ENCODE data around the gene NGFR. TPM values are rescaled to one million over a fixed set of nuclear protein-coding genes. Genes with fewer than 3 reads are reported as not detected.

NGFR gene
- total RNA-seq, 4 donors from 2014 or later: 1.8 to 47.9 (median 9.9) TPM

- H3K36me3 ChIP-seq: no peaks in the 10 kb centered on the region
- DNase-seq: no peak
- intact Hi-C loops (cut with DNase I; ENCODE audit: low total_unique reads): no loop called here
- H3K27me3 ChIP-seq: no peaks in the 10 kb centered on the region
- no peak overlapping the region for H3K4me3 ChIP-seq
- TF ChIP-seq, protein P1, sequence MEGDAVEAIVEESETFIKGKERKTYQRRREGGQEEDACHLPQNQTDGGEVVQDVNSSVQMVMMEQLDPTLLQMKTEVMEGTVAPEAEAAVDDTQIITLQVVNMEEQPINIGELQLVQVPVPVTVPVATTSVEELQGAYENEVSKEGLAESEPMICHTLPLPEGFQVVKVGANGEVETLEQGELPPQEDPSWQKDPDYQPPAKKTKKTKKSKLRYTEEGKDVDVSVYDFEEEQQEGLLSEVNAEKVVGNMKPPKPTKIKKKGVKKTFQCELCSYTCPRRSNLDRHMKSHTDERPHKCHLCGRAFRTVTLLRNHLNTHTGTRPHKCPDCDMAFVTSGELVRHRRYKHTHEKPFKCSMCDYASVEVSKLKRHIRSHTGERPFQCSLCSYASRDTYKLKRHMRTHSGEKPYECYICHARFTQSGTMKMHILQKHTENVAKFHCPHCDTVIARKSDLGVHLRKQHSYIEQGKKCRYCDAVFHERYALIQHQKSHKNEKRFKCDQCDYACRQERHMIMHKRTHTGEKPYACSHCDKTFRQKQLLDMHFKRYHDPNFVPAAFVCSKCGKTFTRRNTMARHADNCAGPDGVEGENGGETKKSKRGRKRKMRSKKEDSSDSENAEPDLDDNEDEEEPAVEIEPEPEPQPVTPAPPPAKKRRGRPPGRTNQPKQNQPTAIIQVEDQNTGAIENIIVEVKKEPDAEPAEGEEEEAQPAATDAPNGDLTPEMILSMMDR (IDR thresholded peaks at IDR 0.05): no peak
- TF ChIP-seq POLR2A (IDR thresholded peaks at IDR 0.05): no peak
- no peaks in the 10 kb centered on the region for H3K9me3 ChIP-seq
- H3K4me1 ChIP-seq: no peaks in the 10 kb centered on the region
- no peak overlapping the region for H3K27ac ChIP-seq
Observed at GRCh38 chr17:49480836-49481615, 14.1 kb upstream of the NGFR start.

GRCh38 chr17:49482144-49482817 lies 12.8 kb upstream of the NGFR start:
- DNase-seq: no peak
- Histone ChIP-seq H3K27me3 (no peaks in the 10 kb centered on the region), H3K4me3 (no peak overlapping the region), H3K4me1 (no peaks in the 10 kb centered on the region), H3K36me3 (no peaks in the 10 kb centered on the region), H3K9me3 (no peaks in the 10 kb centered on the region), H3K27ac (no peak overlapping the region)
- TF ChIP-seq, protein P1 (IDR thresholded peaks at IDR 0.05): no peak
- TF ChIP-seq POLR2A (IDR thresholded peaks at IDR 0.05): no peak
- intact Hi-C loops (cut with DNase I; ENCODE audit: low total_unique reads): no loop called here

GRCh38 chr17:49483599-49484509 lies 11.2 kb upstream of the NGFR start:
- DNase-seq: no peak
- no peaks in the 10 kb centered on the region for H3K4me1 ChIP-seq
- H3K36me3 ChIP-seq: no peaks in the 10 kb centered on the region
- H3K4me3 ChIP-seq: no peak overlapping the region
- intact Hi-C loops (cut with DNase I; ENCODE audit: low total_unique reads): no loop called here
- TF ChIP-seq, protein P1 (IDR thresholded peaks at IDR 0.05): no peak
- no peak for TF ChIP-seq POLR2A (IDR thresholded peaks at IDR 0.05)
- H3K27me3 ChIP-seq: no peaks in the 10 kb centered on the region
- H3K27ac ChIP-seq: no peak overlapping the region
- H3K9me3 ChIP-seq: no peaks in the 10 kb centered on the region

DNA sequence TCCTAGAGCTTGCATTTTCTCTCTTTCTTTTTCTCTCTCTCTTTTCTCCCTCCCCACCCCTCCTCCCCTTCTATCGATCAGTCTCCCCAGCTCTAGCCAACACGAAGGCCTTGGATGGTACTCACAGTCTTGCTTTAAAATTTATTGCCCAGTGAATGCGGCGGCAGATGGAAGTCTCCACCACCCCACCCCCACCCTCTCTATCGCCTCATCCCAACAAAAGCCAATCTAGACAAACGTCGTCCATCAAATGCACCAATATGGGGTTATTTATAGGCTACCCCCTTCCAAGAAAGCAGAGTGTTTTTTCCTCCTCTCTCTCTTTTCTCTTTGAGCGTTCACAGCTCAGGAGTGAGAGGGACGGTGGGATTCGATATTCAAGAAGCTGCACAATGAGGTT lies 10.5 kb upstream of the NGFR start:
- H3K4me3 ChIP-seq: no peak overlapping the region
- no peaks in the 10 kb centered on the region for H3K27me3 ChIP-seq
- H3K4me1 ChIP-seq: no peaks in the 10 kb centered on the region
- no peaks in the 10 kb centered on the region for H3K36me3 ChIP-seq
- TF ChIP-seq, protein P1 (IDR thresholded peaks at IDR 0.05): no peak
- TF ChIP-seq POLR2A (IDR thresholded peaks at IDR 0.05): no peak
- no peak for DNase-seq
- no peak overlapping the region for H3K27ac ChIP-seq
- intact Hi-C loops (cut with DNase I; ENCODE audit: low total_unique reads): no loop called here
- H3K9me3 ChIP-seq: no peaks in the 10 kb centered on the region
